ENCODE results near the gene RNF222. TPM values are rescaled to one million over a fixed set of nuclear protein-coding genes. Genes with fewer than 3 reads are reported as not detected.

Gene RNF222
- total RNA-seq, 1 experiment from 2014 or later, result 0.79 TPM

GRCh38 chr17:8362651-8363332 is 34.8 kb downstream of the RNF222 start:
- Histone ChIP-seq H2AFZ (no peak overlapping the region), H3K9me2 (ENCODE audit: insufficient read depth) (no peaks in the 10 kb centered on the region), H3K9me3 (ENCODE audit: insufficient read depth, low read depth) (no peaks in the 10 kb centered on the region), H3K4me3 (no peak overlapping the region), H3K36me3 (ENCODE audit: low read depth) (no peaks in the 10 kb centered on the region), H3K4me2 (no peak overlapping the region), H3K27ac (no peak overlapping the region), H3K79me2 (ENCODE audit: low read depth) (no peaks in the 10 kb centered on the region), H4K20me1 (ENCODE audit: insufficient read depth) (no peaks in the 10 kb centered on the region), H3K27me3 (ENCODE audit: insufficient read depth, low read depth) (no peaks in the 10 kb centered on the region), H3F3A (ENCODE audit: insufficient read depth, low read depth) (0 out of 2 replicates have a peak, but pooled peaks cover 3% of the 10 kb centered on the region), H3K4me1 (replicated peaks; ENCODE audit: insufficient read depth) (peaks cover 20% of the 10 kb centered on the region)
- no TSS peak for BruUV-seq (replicated peaks)
- TF ChIP-seq CTCF (conservative IDR thresholded peaks at IDR 0.05) (no peak), EZH2 (IDR thresholded peaks at IDR 0.05; ENCODE audit: low read depth) (no peak)
- intact Hi-C loops (cut with micrococcal nuclease; ENCODE audit: unreplicated experiment), result no loop called here
- ChIA-PET POLR2A (ENCODE audit: unreplicated experiment) (no interaction called here), CTCF (no interaction called here)
- no peak for DNase-seq

GRCh38 chr17:8360751-8361150 is 36.9 kb downstream of the RNF222 start:
- no peak overlapping the region for H3K27ac ChIP-seq
- intact Hi-C loops (cut with micrococcal nuclease; ENCODE audit: unreplicated experiment), result no loop called here
- no peak for DNase-seq
- H3K4me2 ChIP-seq, result no peak overlapping the region
- no peaks in the 10 kb centered on the region for H3K9me3 ChIP-seq (ENCODE audit: insufficient read depth, low read depth)
- ChIA-PET CTCF (no interaction called here), POLR2A (ENCODE audit: unreplicated experiment) (no interaction called here)
- no peak overlapping the region for H2AFZ ChIP-seq
- no peaks in the 10 kb centered on the region for H3K36me3 ChIP-seq (ENCODE audit: low read depth)
- TF ChIP-seq EZH2 (IDR thresholded peaks at IDR 0.05; ENCODE audit: low read depth) (no peak), CTCF (conservative IDR thresholded peaks at IDR 0.05) (no peak)
- H3K9me2 ChIP-seq (ENCODE audit: insufficient read depth), result no peaks in the 10 kb centered on the region
- peaks cover 15% of the 10 kb centered on the region for H3K4me1 ChIP-seq (replicated peaks; ENCODE audit: insufficient read depth)
- H3K4me3 ChIP-seq, result no peak overlapping the region
- no peaks in the 10 kb centered on the region for H3K27me3 ChIP-seq (ENCODE audit: insufficient read depth, low read depth)
- no peaks in the 10 kb centered on the region for H3K79me2 ChIP-seq (ENCODE audit: low read depth)
- 0 out of 2 replicates have a peak, but pooled peaks cover 3% of the 10 kb centered on the region for H3F3A ChIP-seq (ENCODE audit: insufficient read depth, low read depth)
- no peaks in the 10 kb centered on the region for H4K20me1 ChIP-seq (ENCODE audit: insufficient read depth)
- BruUV-seq (replicated peaks), result no TSS peak

GRCh38 chr17:8360260-8360659 is 37.4 kb downstream of the RNF222 start:
- Histone ChIP-seq H3K79me2 (ENCODE audit: low read depth) (no peaks in the 10 kb centered on the region), H3K27me3 (ENCODE audit: insufficient read depth, low read depth) (no peaks in the 10 kb centered on the region), H3K9me3 (ENCODE audit: insufficient read depth, low read depth) (no peaks in the 10 kb centered on the region), H3K4me3 (no peak overlapping the region), H3K27ac (no peak overlapping the region), H3F3A (ENCODE audit: insufficient read depth, low read depth) (0 out of 2 replicates have a peak, but pooled peaks cover 3% of the 10 kb centered on the region), H4K20me1 (ENCODE audit: insufficient read depth) (no peaks in the 10 kb centered on the region), H3K4me1 (replicated peaks; ENCODE audit: insufficient read depth) (peaks cover 10% of the 10 kb centered on the region), H3K36me3 (ENCODE audit: low read depth) (no peaks in the 10 kb centered on the region), H3K4me2 (no peak overlapping the region), H2AFZ (no peak overlapping the region), H3K9me2 (ENCODE audit: insufficient read depth) (no peaks in the 10 kb centered on the region)
- no peak for TF ChIP-seq EZH2 (IDR thresholded peaks at IDR 0.05; ENCODE audit: low read depth)
- TF ChIP-seq CTCF (conservative IDR thresholded peaks at IDR 0.05), result no peak
- intact Hi-C loops (cut with micrococcal nuclease; ENCODE audit: unreplicated experiment), result no loop called here
- CTCF ChIA-PET, result no interaction called here
- no peak for DNase-seq
- no TSS peak for BruUV-seq (replicated peaks)
- POLR2A ChIA-PET (ENCODE audit: unreplicated experiment), result no interaction called here
